ENCODE data around the gene TRIM62. TPM values are rescaled to one million over a fixed set of nuclear protein-coding genes. Genes with fewer than 3 reads are reported as not detected.
A peak's percentile ranks its signal among the peaks of the same experiment; 100 is the strongest.
"Not testable (repeated sequence)": the region's sequence is repeated elsewhere in the genome, so short reads cannot be mapped to it uniquely, and the experiment has no call there.

The TRIM62 gene
- total RNA-seq, 2 donors from 2014 or later, result 8.7 to 15.0 TPM

- Mint-ChIP-seq H3K27me3 (no peaks in the 10 kb centered on the region), H3K4me3 (no peak overlapping the region), H3K4me1 (ENCODE audit: low read depth in 2 of 2) (peaks cover 0 to 3% of the 10 kb centered on the region in 2 donors), H3K27ac (no peak overlapping the region), H3K36me3 (no peaks in the 10 kb centered on the region), H3K9me3 (no peaks in the 10 kb centered on the region)
- DNase-seq (ENCODE audit: low spot score), result peak; percentile 51
- no peak for ATAC-seq
Measured at GRCh38 chr1:33147275-33147996, 34.4 kb downstream of the TRIM62 start.

GRCh38 chr1:33146003-33146402 lies 35.8 kb downstream of the TRIM62 start:
- no peaks in the 10 kb centered on the region for H3K9me3 Mint-ChIP-seq
- ATAC-seq, result no peak
- H3K4me1 Mint-ChIP-seq (ENCODE audit: low read depth in 2 of 2), result peaks cover 0 to 6% of the 10 kb centered on the region in 2 donors
- no peak overlapping the region for H3K4me3 Mint-ChIP-seq
- no peak overlapping the region for H3K27ac Mint-ChIP-seq
- DNase-seq (ENCODE audit: low spot score), result no peak
- H3K27me3 Mint-ChIP-seq, result no peaks in the 10 kb centered on the region
- H3K36me3 Mint-ChIP-seq, result no peaks in the 10 kb centered on the region

- ATAC-seq, result peak in 1 of 2 donors; percentile 69
Measured at GRCh38 chr1:33143698-33144097, 38.1 kb downstream of the TRIM62 start.

GRCh38 chr1:33143176-33143575 lies 38.7 kb downstream of the TRIM62 start:
- Mint-ChIP-seq H3K4me1 (ENCODE audit: low read depth in 2 of 2) (peaks cover 4 to 7% of the 10 kb centered on the region in 2 donors), H3K27ac (no peak overlapping the region), H3K36me3 (no peaks in the 10 kb centered on the region), H3K27me3 (no peaks in the 10 kb centered on the region), H3K9me3 (no peaks in the 10 kb centered on the region), H3K4me3 (no peak overlapping the region)
- no peak for DNase-seq (ENCODE audit: low spot score)
- ATAC-seq, result no peak

More at GRCh38 chr1:33143698-33144097, 38.1 kb downstream of the TRIM62 start:
- Mint-ChIP-seq H3K4me1 (ENCODE audit: low read depth in 2 of 2) (peaks cover 4 to 7% of the 10 kb centered on the region in 2 donors), H3K4me3 (no peak overlapping the region), H3K9me3 (no peaks in the 10 kb centered on the region), H3K27ac (no peak overlapping the region), H3K36me3 (no peaks in the 10 kb centered on the region), H3K27me3 (no peaks in the 10 kb centered on the region)
- no peak for DNase-seq (ENCODE audit: low spot score)

GRCh38 chr1:33142483-33143064 lies 39.3 kb downstream of the TRIM62 start:
- Mint-ChIP-seq H3K27me3 (no peaks in the 10 kb centered on the region), H3K36me3 (no peaks in the 10 kb centered on the region), H3K27ac (no peak overlapping the region), H3K9me3 (no peaks in the 10 kb centered on the region), H3K4me1 (ENCODE audit: low read depth in 2 of 2) (peaks cover 4 to 7% of the 10 kb centered on the region in 2 donors), H3K4me3 (no peak overlapping the region)
- DNase-seq (ENCODE audit: low spot score) (no peak), ATAC-seq (no peak)

- Mint-ChIP-seq H3K4me1 (ENCODE audit: low read depth in 2 of 2) (peaks cover 4 to 7% of the 10 kb centered on the region in 2 donors), H3K9me3 (no peaks in the 10 kb centered on the region), H3K36me3 (no peaks in the 10 kb centered on the region), H3K4me3 (no peak overlapping the region), H3K27ac (no peak overlapping the region), H3K27me3 (no peaks in the 10 kb centered on the region)
- DNase-seq (ENCODE audit: low spot score), result no peak
- ATAC-seq, result no peak
Measured at GRCh38 chr1:33141781-33142180, 40.1 kb downstream of the TRIM62 start.

GRCh38 chr1:33141216-33141615 lies 40.6 kb downstream of the TRIM62 start:
- Mint-ChIP-seq H3K9me3 (no peaks in the 10 kb centered on the region), H3K36me3 (no peaks in the 10 kb centered on the region), H3K27me3 (peaks cover 1 to 3% of the 10 kb centered on the region in 2 donors), H3K4me3 (peak overlapping the region; percentile 18), H3K27ac (no peak overlapping the region), H3K4me1 (ENCODE audit: low read depth in 2 of 2) (peaks cover 4% of the 10 kb centered on the region in 2 donors)
- ATAC-seq (no peak), DNase-seq (ENCODE audit: low spot score) (no peak)

- H3K4me3 Mint-ChIP-seq, result peak overlapping the region; percentile 18
Measured at GRCh38 chr1:33140153-33141149, 41.4 kb downstream of the TRIM62 start.

GRCh38 chr1:33137800-33138199 lies 44.0 kb downstream of the TRIM62 start:
- no peak overlapping the region for H3K27ac Mint-ChIP-seq
- peaks cover 7 to 15% of the 10 kb centered on the region in 2 donors for H3K27me3 Mint-ChIP-seq
- no peak for DNase-seq (ENCODE audit: low spot score)
- peaks cover 4 to 11% of the 10 kb centered on the region in 2 donors for H3K4me1 Mint-ChIP-seq (ENCODE audit: low read depth in 2 of 2)
- ATAC-seq, result no peak
- no peaks in the 10 kb centered on the region for H3K9me3 Mint-ChIP-seq
- H3K36me3 Mint-ChIP-seq, result no peaks in the 10 kb centered on the region
- H3K4me3 Mint-ChIP-seq, result no peak overlapping the region

More at GRCh38 chr1:33140153-33141149, 41.4 kb downstream of the TRIM62 start:
- Mint-ChIP-seq H3K27me3 (peaks cover 4 to 7% of the 10 kb centered on the region in 2 donors), H3K27ac (no peak overlapping the region), H3K9me3 (no peaks in the 10 kb centered on the region), H3K4me1 (ENCODE audit: low read depth in 2 of 2) (peaks cover 4% of the 10 kb centered on the region in 2 donors), H3K36me3 (no peaks in the 10 kb centered on the region)
- DNase-seq (ENCODE audit: low spot score) (no peak), ATAC-seq (no peak)

- not testable (repeated sequence) for ATAC-seq; H3K9me3 Mint-ChIP-seq; H3K27ac Mint-ChIP-seq; H3K36me3 Mint-ChIP-seq; DNase-seq (ENCODE audit: low spot score); H3K4me3 Mint-ChIP-seq
- Mint-ChIP-seq H3K27me3 (peaks cover 7 to 20% of the 10 kb centered on the region in 2 donors), H3K4me1 (ENCODE audit: low read depth in 2 of 2) (peaks cover 12 to 24% of the 10 kb centered on the region in 2 donors)
Measured at GRCh38 chr1:33136041-33136440, 45.8 kb downstream of the TRIM62 start.

- peaks cover 7 to 20% of the 10 kb centered on the region in 2 donors for H3K27me3 Mint-ChIP-seq
- no peak overlapping the region for H3K27ac Mint-ChIP-seq
- ATAC-seq, result no peak
- peaks cover 2% of the 10 kb centered on the region for H3K9me3 Mint-ChIP-seq
- DNase-seq (ENCODE audit: low spot score), result no peak
- H3K36me3 Mint-ChIP-seq, result peaks cover 5% of the 10 kb centered on the region
- H3K4me1 Mint-ChIP-seq (ENCODE audit: low read depth in 2 of 2), result peaks cover 29 to 42% of the 10 kb centered on the region in 2 donors
- no peak overlapping the region for H3K4me3 Mint-ChIP-seq
Measured at GRCh38 chr1:33133478-33134105, 48.3 kb downstream of the TRIM62 start.

- H3K9me3 Mint-ChIP-seq, result peaks cover 2% of the 10 kb centered on the region
- no peak overlapping the region for H3K27ac Mint-ChIP-seq
- DNase-seq (ENCODE audit: low spot score) (no peak), ATAC-seq (peak in 1 of 2 donors; percentile 40)
- peaks cover 7 to 20% of the 10 kb centered on the region in 2 donors for H3K27me3 Mint-ChIP-seq
- peak overlapping the region; percentile 19 for H3K4me3 Mint-ChIP-seq
- peaks cover 31 to 45% of the 10 kb centered on the region in 2 donors for H3K4me1 Mint-ChIP-seq (ENCODE audit: low read depth in 2 of 2)
- H3K36me3 Mint-ChIP-seq, result peaks cover 5% of the 10 kb centered on the region
Measured at GRCh38 chr1:33132549-33132948, 49.3 kb downstream of the TRIM62 start.

- no peak for ATAC-seq
- Mint-ChIP-seq H3K4me1 (ENCODE audit: low read depth in 2 of 2) (peaks cover 33 to 56% of the 10 kb centered on the region in 2 donors), H3K27ac (peak overlapping the region in 1 of 2 donors; percentile 74), H3K4me3 (peak overlapping the region; percentile 83), H3K36me3 (peaks cover 5% of the 10 kb centered on the region), H3K27me3 (peaks cover 4 to 18% of the 10 kb centered on the region in 2 donors), H3K9me3 (peaks cover 2% of the 10 kb centered on the region)
- no peak for DNase-seq (ENCODE audit: low spot score)
Measured at GRCh38 chr1:33131191-33131590, 50.7 kb downstream of the TRIM62 start.
